ENCODE data around the gene COL25A1. TPM values are rescaled to one million over a fixed set of nuclear protein-coding genes. Genes with fewer than 3 reads are reported as not detected.

COL25A1 gene
- total RNA-seq, 1 donor from 2014 or later, result 10.4 TPM

DNA sequence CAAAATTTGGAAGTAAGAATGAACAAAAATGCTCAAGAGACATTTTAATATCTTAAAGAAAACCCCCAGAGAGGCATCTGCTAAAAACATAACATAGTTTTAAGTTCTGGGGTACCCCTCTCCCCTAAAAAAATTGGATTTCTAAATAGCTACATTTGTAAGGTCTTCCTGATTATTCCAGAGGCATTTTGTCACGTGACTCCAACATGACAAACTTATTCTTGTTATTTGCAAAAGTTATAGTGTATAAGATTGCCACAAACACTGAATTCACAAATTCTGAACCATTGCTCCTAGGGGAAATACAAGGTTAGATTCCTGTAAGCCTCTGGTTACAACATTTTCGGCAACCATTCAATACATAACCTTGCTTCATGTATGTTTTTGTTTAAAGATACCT is 73.4 kb downstream of the COL25A1 start:
- no peak for DNase-seq (ENCODE audit: low read depth)
- no peak overlapping the region for H3K9ac ChIP-seq (ENCODE audit: low read length)
- H3K9me3 Mint-ChIP-seq (ENCODE audit: unreplicated experiment), result no peaks in the 10 kb centered on the region

GRCh38 chr4:109218288-109218687 is 84.2 kb downstream of the COL25A1 start:
- Mint-ChIP-seq H3K27ac (ENCODE audit: unreplicated experiment) (no peak overlapping the region), H3K9me3 (ENCODE audit: unreplicated experiment) (no peaks in the 10 kb centered on the region), H3K4me3 (ENCODE audit: unreplicated experiment) (no peak overlapping the region), H3K27me3 (ENCODE audit: low read depth, unreplicated experiment) (no peaks in the 10 kb centered on the region), H3K4me1 (ENCODE audit: low read depth, unreplicated experiment) (peaks cover 14% of the 10 kb centered on the region), H3K36me3 (ENCODE audit: low read depth, unreplicated experiment) (no peaks in the 10 kb centered on the region)
- Histone ChIP-seq H3K79me2 (ENCODE audit: insufficient read depth, low read length) (no peaks in the 10 kb centered on the region), H3K4me1 (ENCODE audit: insufficient read depth, low read length) (no peaks in the 10 kb centered on the region), H3K27me3 (ENCODE audit: insufficient read depth, low read length) (no peaks in the 10 kb centered on the region), H3K27ac (ENCODE audit: low read depth, low read length) (no peak overlapping the region), H3K9me3 (ENCODE audit: insufficient read depth, low read depth, low read length) (no peaks in the 10 kb centered on the region), H3K36me3 (ENCODE audit: insufficient read depth, low read length) (no peaks in the 10 kb centered on the region), H4K20me1 (ENCODE audit: insufficient read depth, low read length) (no peaks in the 10 kb centered on the region), H3K9ac (ENCODE audit: low read length) (no peak overlapping the region), H2AFZ (ENCODE audit: low read depth, low read length) (no peak overlapping the region), H3K4me3 (ENCODE audit: insufficient read depth, low read depth, low read length) (no peak overlapping the region), H3K4me2 (ENCODE audit: low read length) (no peak overlapping the region)
- no peak for DNase-seq (ENCODE audit: low read depth)
- TF ChIP-seq EZH2 (IDR thresholded peaks at IDR 0.05; ENCODE audit: insufficient read depth, low read length), result no peak
- TF ChIP-seq CTCF (IDR thresholded peaks at IDR 0.05; ENCODE audit: insufficient read depth, low read depth, low read length), result no peak
- no peak for FAIRE-seq

More for the DNA sequence above, 73.4 kb downstream of the COL25A1 start:
- H3K4me1 ChIP-seq (ENCODE audit: insufficient read depth, low read length), result no peaks in the 10 kb centered on the region
- no peak overlapping the region for H3K27ac ChIP-seq (ENCODE audit: low read depth, low read length)
- Mint-ChIP-seq H3K4me3 (ENCODE audit: unreplicated experiment) (no peak overlapping the region), H3K4me1 (ENCODE audit: low read depth, unreplicated experiment) (peaks cover 8% of the 10 kb centered on the region), H3K27ac (ENCODE audit: unreplicated experiment) (no peak overlapping the region), H3K36me3 (ENCODE audit: low read depth, unreplicated experiment) (no peaks in the 10 kb centered on the region), H3K27me3 (ENCODE audit: low read depth, unreplicated experiment) (no peaks in the 10 kb centered on the region)
- TF ChIP-seq CTCF (IDR thresholded peaks at IDR 0.05; ENCODE audit: insufficient read depth, low read depth, low read length), result no peak
- TF ChIP-seq EZH2 (IDR thresholded peaks at IDR 0.05; ENCODE audit: insufficient read depth, low read length), result no peak
- H3K4me2 ChIP-seq (ENCODE audit: low read length), result no peak overlapping the region
- H3K79me2 ChIP-seq (ENCODE audit: insufficient read depth, low read length), result no peaks in the 10 kb centered on the region
- H4K20me1 ChIP-seq (ENCODE audit: insufficient read depth, low read length), result no peaks in the 10 kb centered on the region
- FAIRE-seq, result no peak
- no peaks in the 10 kb centered on the region for H3K9me3 ChIP-seq (ENCODE audit: insufficient read depth, low read depth, low read length)
- H3K4me3 ChIP-seq (ENCODE audit: insufficient read depth, low read depth, low read length), result no peak overlapping the region
- no peaks in the 10 kb centered on the region for H3K36me3 ChIP-seq (ENCODE audit: insufficient read depth, low read length)
- no peaks in the 10 kb centered on the region for H3K27me3 ChIP-seq (ENCODE audit: insufficient read depth, low read length)
- no peak overlapping the region for H2AFZ ChIP-seq (ENCODE audit: low read depth, low read length)

DNA sequence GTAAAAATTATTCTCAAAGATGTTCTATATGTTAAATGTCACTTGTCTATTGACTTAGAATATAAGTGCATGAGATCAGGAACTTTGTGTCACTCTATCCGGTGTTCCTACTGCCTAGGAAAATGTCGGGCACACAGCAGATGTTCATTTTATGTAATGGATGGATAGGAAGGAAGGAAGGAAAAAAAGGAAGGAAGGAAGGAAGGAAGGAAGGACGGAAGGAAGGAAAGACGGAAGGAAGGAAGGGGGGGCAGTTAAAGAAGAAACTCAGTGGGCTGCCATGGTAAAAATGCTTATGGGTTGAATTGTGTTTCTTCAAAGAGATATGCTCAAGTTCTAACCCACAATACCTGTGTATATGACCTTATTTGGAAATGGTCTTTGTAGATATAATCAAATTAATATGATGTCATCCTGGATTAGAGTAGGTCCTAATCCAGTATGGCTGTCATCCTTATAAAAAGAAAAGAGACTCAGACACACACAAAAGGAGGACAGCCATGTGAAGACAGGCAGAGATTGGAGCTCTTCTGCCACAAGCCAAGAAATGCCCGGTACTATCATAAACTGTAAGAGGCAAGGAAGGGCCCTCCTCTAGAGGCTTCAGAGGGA is 86.3 kb downstream of the COL25A1 start:
- Histone ChIP-seq H3K27ac (ENCODE audit: low read depth, low read length) (no peak overlapping the region), H3K4me2 (ENCODE audit: low read length) (no peak overlapping the region), H3K4me1 (ENCODE audit: insufficient read depth, low read length) (no peaks in the 10 kb centered on the region), H4K20me1 (ENCODE audit: insufficient read depth, low read length) (no peaks in the 10 kb centered on the region), H3K27me3 (ENCODE audit: insufficient read depth, low read length) (no peaks in the 10 kb centered on the region), H2AFZ (ENCODE audit: low read depth, low read length) (no peak overlapping the region), H3K9me3 (ENCODE audit: insufficient read depth, low read depth, low read length) (no peaks in the 10 kb centered on the region), H3K4me3 (ENCODE audit: insufficient read depth, low read depth, low read length) (no peak overlapping the region), H3K36me3 (ENCODE audit: insufficient read depth, low read length) (no peaks in the 10 kb centered on the region), H3K79me2 (ENCODE audit: insufficient read depth, low read length) (no peaks in the 10 kb centered on the region), H3K9ac (ENCODE audit: low read length) (no peak overlapping the region)
- no peaks in the 10 kb centered on the region for H3K9me3 Mint-ChIP-seq (ENCODE audit: unreplicated experiment)
- TF ChIP-seq EZH2 (IDR thresholded peaks at IDR 0.05; ENCODE audit: insufficient read depth, low read length) (no peak), CTCF (IDR thresholded peaks at IDR 0.05; ENCODE audit: insufficient read depth, low read depth, low read length) (no peak)
- H3K27ac Mint-ChIP-seq (ENCODE audit: unreplicated experiment), result no peak overlapping the region
- H3K4me3 Mint-ChIP-seq (ENCODE audit: unreplicated experiment), result no peak overlapping the region
- H3K27me3 Mint-ChIP-seq (ENCODE audit: low read depth, unreplicated experiment), result no peaks in the 10 kb centered on the region
- H3K36me3 Mint-ChIP-seq (ENCODE audit: low read depth, unreplicated experiment), result peaks cover 2% of the 10 kb centered on the region
- FAIRE-seq (no peak), DNase-seq (ENCODE audit: low read depth) (no peak)
- peaks cover 15% of the 10 kb centered on the region for H3K4me1 Mint-ChIP-seq (ENCODE audit: low read depth, unreplicated experiment)

Data from astrocyte (in vitro differentiated cells and primary cell).